DOHH2 (cell line): ENCODE measurements around the gene ENTPD2.

Source experiments
- H3F3A ChIP-seq: fragments of 200-600 bp; sonication (generic), shearing (Covaris generic); 2 replicates; pipeline ENCODE4 v1.6.0; 2016; ENCODE audit warnings: antibody characterized with exemption, mild to moderate bottlenecking; ENCODE audit not compliant: control insufficient read depth, insufficient read depth
- H3K27ac ChIP-seq: fragments of 200-600 bp; sonication (generic); 2 replicates; pipeline ENCODE4 v1.5.1; 2014; ENCODE audit warnings: low read depth, mild to moderate bottlenecking, low read length, moderate library complexity
- H3K27me3 ChIP-seq: fragments of 200-600 bp; sonication (generic); 2 replicates; pipeline ENCODE4 v1.6.1; 2014; ENCODE audit warnings: mild to moderate bottlenecking, low read length, mixed read lengths; ENCODE audit not compliant: control insufficient read depth
- H3K36me3 ChIP-seq: fragments of 200-600 bp; sonication (generic); 2 replicates; pipeline ENCODE4 v1.6.1; 2014; ENCODE audit warnings: mild to moderate bottlenecking, low read length, moderate library complexity, mixed read lengths; ENCODE audit not compliant: control insufficient read depth
- H3K4me1 ChIP-seq: fragments of 200-600 bp; sonication (generic); 2 replicates; pipeline ENCODE4 v1.6.1; 2014; ENCODE audit warnings: mild to moderate bottlenecking, low read length, mixed read lengths; ENCODE audit not compliant: control insufficient read depth
- H3K4me2 ChIP-seq: fragments of 200-600 bp; sonication (generic); 2 replicates; pipeline ENCODE4 v1.6.0; 2014; ENCODE audit warnings: mild to moderate bottlenecking, low read length, moderate library complexity
- H3K4me3 ChIP-seq: fragments of 200-600 bp; sonication (generic); 2 replicates; pipeline ENCODE4 v1.5.1; 2014; ENCODE audit warnings: mild to moderate bottlenecking, low read length, mixed read lengths
- H3K79me2 ChIP-seq: fragments of 200-600 bp; sonication (generic); 2 replicates; pipeline ENCODE4 v1.6.1; 2014; ENCODE audit warnings: mild to moderate bottlenecking, low read length, mixed read lengths; ENCODE audit not compliant: control insufficient read depth
- H3K9me2 ChIP-seq: fragments of 200-600 bp; sonication (generic); replicated peaks from 2 replicates; pipeline ENCODE4 v1.6.1; 2014; ENCODE audit warnings: mild to moderate bottlenecking, low read length, mixed read lengths; ENCODE audit not compliant: control insufficient read depth
- H3K9me3 ChIP-seq: fragments of 200-600 bp; sonication (generic); 2 replicates; pipeline ENCODE4 v1.6.1; 2014; ENCODE audit warnings: antibody characterized with exemption, low read length, mixed read lengths; ENCODE audit not compliant: control insufficient read depth, insufficient read depth
- H4K20me1 ChIP-seq: fragments of 200-600 bp; sonication (generic); 2 replicates; pipeline ENCODE4 v1.6.0; 2014; ENCODE audit warnings: low read depth, mild to moderate bottlenecking, antibody characterized with exemption, low read length, moderate library complexity; ENCODE audit not compliant: control insufficient read depth, insufficient read depth
- EZH2phosphoT487 ChIP-seq: fragments of 200-600 bp; sonication (generic); IDR thresholded peaks from 2 replicates; pipeline ENCODE4 v1.6.1; 2017; ENCODE audit warnings: borderline replicate concordance, mild to moderate bottlenecking, antibody characterized with exemption, low read length, moderate library complexity, mixed read lengths
- TF ChIP-seq, protein P1 (sequence below): fragments of 200-600 bp; sonication (generic); IDR thresholded peaks from one replicate; pipeline ENCODE4 v1.5.1; 2014; ENCODE audit warnings: antibody characterized with exemption, mild to moderate bottlenecking, low read depth, low read length; ENCODE audit not compliant: poor library complexity, severe bottlenecking

Gene ENTPD2

DNA sequence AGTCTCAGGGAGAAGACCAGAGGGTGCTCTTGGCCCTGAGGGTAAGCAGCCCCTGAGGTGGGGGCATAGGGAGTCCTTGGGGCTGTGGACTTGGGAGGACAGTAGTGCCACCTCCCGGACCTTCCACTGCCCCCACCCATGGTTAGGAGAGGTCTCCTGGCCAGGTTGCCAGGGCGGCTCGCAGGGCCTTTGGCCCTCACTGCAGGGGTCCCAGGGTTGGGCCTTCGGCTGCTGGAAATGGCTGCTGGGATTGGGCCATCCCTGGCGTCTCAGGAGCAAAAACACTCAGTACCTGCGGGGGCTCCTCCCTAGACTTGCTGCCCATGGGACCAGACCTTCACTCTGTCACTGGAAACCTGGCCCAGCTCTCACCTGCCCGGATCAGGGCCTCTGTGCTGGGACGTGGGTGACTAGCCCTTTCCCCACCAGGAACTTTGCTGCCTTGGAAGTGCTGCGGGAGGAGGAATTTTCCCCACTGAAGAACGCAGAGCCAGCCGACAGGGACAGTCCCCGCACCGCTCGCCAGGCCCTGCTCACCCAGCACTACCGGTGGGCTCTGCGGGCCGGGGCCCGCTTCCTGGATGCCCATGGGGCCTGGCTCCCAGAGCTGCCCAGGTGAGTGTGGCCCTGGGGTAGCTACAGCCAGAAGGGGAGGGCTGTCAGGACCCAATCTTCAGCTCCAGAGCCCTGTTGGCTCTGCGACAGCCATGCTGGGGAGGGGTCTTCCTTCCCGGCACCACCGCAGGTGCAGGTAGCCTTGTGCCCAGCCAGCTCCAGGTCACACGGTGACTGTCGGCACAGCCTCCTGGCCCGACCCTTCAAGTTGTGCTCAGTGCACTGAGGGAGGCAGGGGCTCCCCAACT lies 26.6 kb upstream of the ENTPD2 start:
- no peak overlapping the region for H3K27ac ChIP-seq
- H3K4me2 ChIP-seq: no peak overlapping the region
- H3K9me2 ChIP-seq: no peaks in the 10 kb centered on the region
- H3K4me3 ChIP-seq: no peak overlapping the region
- H3F3A ChIP-seq: peaks cover 4% of the 10 kb centered on the region; the same call in 1 of the 2 replicates
- H3K4me1 ChIP-seq: peaks cover 19% of the 10 kb centered on the region
- TF ChIP-seq, protein P1, sequence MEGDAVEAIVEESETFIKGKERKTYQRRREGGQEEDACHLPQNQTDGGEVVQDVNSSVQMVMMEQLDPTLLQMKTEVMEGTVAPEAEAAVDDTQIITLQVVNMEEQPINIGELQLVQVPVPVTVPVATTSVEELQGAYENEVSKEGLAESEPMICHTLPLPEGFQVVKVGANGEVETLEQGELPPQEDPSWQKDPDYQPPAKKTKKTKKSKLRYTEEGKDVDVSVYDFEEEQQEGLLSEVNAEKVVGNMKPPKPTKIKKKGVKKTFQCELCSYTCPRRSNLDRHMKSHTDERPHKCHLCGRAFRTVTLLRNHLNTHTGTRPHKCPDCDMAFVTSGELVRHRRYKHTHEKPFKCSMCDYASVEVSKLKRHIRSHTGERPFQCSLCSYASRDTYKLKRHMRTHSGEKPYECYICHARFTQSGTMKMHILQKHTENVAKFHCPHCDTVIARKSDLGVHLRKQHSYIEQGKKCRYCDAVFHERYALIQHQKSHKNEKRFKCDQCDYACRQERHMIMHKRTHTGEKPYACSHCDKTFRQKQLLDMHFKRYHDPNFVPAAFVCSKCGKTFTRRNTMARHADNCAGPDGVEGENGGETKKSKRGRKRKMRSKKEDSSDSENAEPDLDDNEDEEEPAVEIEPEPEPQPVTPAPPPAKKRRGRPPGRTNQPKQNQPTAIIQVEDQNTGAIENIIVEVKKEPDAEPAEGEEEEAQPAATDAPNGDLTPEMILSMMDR: no peak
- no peak for TF ChIP-seq EZH2phosphoT487
- no peaks in the 10 kb centered on the region for H3K27me3 ChIP-seq
- H3K79me2 ChIP-seq: peaks cover 8% of the 10 kb centered on the region
- H3K36me3 ChIP-seq: peaks cover 42% of the 10 kb centered on the region
- H4K20me1 ChIP-seq: 0 out of 2 replicates have a peak, but pooled peaks cover 10% of the 10 kb centered on the region
- no peaks in the 10 kb centered on the region for H3K9me3 ChIP-seq

DNA sequence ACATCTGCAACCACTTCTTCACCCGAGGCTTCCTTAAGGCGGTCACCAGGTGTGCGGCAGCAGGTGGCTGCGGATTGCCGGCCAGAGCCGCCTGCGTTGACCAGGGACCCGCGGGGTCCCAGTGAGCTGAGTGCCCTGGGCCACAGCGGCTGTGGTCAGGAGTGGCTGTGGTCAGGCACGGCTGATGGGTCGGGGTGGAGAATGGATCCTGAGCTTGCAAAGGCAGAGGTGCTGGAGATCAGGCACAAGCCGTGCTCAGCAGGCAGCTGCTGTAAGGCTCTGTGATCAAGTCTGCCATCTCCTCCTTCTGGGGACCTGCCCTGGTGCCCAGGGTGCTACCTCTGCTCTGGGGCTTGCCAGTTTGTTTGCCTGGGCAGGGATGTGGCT lies 25.5 kb upstream of the ENTPD2 start:
- H3K9me2 ChIP-seq: no peaks in the 10 kb centered on the region
- no peaks in the 10 kb centered on the region for H3K9me3 ChIP-seq
- 0 out of 2 replicates have a peak, but pooled peaks cover 10% of the 10 kb centered on the region for H4K20me1 ChIP-seq
- peaks cover 6% of the 10 kb centered on the region; the same call in 1 of the 2 replicates for H3F3A ChIP-seq
- no peak overlapping the region for H3K4me3 ChIP-seq
- no peak for TF ChIP-seq EZH2phosphoT487
- TF ChIP-seq, protein P1: no peak
- no peak overlapping the region for H3K4me2 ChIP-seq
- no peaks in the 10 kb centered on the region for H3K27me3 ChIP-seq
- no peak overlapping the region for H3K27ac ChIP-seq
- peaks cover 7% of the 10 kb centered on the region for H3K79me2 ChIP-seq
- peaks cover 25% of the 10 kb centered on the region for H3K4me1 ChIP-seq
- peaks cover 42% of the 10 kb centered on the region for H3K36me3 ChIP-seq

DNA sequence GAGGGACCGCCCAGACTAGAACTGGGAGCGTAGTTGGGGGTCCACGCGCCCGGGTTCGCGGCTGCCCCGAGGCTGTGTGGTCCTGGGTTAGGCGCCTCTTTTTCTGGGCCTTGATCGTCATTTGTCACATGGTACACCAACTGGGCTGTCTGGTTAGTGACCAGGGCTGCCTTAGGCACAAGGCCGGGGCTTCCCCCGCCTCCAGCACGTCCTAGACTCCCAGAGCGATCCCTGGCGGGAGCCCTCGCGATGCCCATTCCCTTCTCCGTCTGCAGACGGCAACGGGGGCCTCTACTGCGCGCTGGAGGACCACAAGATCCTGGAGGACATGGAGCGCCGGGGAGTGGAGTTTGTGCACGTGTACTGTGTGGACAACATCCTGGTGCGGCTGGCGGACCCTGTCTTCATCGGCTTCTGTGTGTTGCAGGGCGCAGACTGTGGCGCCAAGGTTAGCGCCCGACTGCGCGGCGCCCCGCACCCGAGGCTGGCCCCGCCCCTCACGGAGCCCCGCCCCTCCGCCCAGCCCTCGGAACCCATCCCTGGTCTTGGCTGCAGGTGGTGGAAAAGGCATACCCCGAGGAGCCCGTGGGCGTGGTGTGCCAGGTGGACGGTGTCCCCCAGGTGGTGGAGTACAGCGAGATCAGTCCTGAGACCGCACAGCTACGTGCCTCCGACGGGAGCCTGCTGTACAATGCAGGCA lies 25.0 kb upstream of the ENTPD2 start:
- Histone ChIP-seq H3K4me2 (peak overlapping the region; percentile 95), H3K4me3 (peak overlapping the region; percentile 88), H3K9me3 (no peaks in the 10 kb centered on the region), H4K20me1 (0 out of 2 replicates have a peak, but pooled peaks cover 10% of the 10 kb centered on the region), H3K4me1 (peaks cover 26% of the 10 kb centered on the region), H3K36me3 (peaks cover 42% of the 10 kb centered on the region), H3K27me3 (no peaks in the 10 kb centered on the region), H3F3A (peaks cover 6% of the 10 kb centered on the region; the same call in 1 of the 2 replicates), H3K9me2 (no peaks in the 10 kb centered on the region), H3K27ac (no peak overlapping the region), H3K79me2 (peaks cover 7% of the 10 kb centered on the region)
- TF ChIP-seq, protein P1: no peak
- no peak for TF ChIP-seq EZH2phosphoT487
